ENCODE measurements around the gene KIF26B.
A peak's percentile ranks its signal among the peaks of the same experiment; 100 is the strongest.

Gene KIF26B

DNA sequence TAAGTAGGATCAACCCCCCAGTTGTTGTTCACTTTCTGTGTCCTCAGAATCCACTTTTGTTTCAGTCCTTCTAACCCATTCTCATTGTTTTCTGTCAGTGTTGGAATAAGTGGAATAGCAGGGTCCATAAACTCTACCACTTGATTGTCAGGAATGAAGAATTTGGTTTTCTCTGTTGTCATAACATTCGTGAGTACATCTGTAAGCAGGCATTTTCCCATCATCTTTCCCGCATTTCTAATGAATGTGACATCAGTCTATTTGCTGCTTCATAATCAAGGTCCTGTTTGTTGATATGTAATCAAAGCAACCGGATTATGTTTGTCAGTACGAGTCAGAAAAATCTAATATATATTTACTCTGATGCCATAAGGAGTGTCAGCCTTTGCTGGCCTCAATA is 147.1 kb downstream of the KIF26B start:
- H3K4me3 ChIP-seq (replicated peaks in 1 of 2; ENCODE audit: low read depth in 2 of 2, low read length in 2 of 2), result no peak overlapping the region
- peak; percentile 36 to 37 for DNase-seq (ENCODE audit: low read depth in 2 of 2)
- TF ChIP-seq, protein P1, sequence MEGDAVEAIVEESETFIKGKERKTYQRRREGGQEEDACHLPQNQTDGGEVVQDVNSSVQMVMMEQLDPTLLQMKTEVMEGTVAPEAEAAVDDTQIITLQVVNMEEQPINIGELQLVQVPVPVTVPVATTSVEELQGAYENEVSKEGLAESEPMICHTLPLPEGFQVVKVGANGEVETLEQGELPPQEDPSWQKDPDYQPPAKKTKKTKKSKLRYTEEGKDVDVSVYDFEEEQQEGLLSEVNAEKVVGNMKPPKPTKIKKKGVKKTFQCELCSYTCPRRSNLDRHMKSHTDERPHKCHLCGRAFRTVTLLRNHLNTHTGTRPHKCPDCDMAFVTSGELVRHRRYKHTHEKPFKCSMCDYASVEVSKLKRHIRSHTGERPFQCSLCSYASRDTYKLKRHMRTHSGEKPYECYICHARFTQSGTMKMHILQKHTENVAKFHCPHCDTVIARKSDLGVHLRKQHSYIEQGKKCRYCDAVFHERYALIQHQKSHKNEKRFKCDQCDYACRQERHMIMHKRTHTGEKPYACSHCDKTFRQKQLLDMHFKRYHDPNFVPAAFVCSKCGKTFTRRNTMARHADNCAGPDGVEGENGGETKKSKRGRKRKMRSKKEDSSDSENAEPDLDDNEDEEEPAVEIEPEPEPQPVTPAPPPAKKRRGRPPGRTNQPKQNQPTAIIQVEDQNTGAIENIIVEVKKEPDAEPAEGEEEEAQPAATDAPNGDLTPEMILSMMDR (IDR thresholded peaks at IDR 0.05; ENCODE audit: low read depth, low read length), result no peak

DNA sequence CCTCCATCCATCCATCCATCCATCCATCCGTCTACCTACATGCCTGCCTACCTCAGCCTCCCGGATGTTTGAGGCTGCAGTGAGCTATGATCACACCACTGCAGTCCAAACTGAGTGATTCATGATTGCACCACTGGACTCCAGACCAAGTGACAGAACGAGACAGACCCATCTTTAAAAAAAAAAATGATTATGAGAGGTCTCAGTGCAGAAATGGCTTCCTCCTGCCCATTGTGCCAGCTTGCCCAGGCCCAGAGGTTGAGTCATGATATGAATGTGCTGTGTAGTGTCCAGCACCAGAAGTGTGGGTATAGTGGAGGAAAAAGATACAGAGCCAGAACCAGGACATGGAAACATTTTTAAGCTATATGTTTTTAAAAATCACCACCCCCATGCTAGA is 149.9 kb downstream of the KIF26B start:
- peak in 1 of 2 donors; percentile 45 for DNase-seq (ENCODE audit: low read depth in 2 of 2)
- TF ChIP-seq, protein P1 (IDR thresholded peaks at IDR 0.05; ENCODE audit: low read depth, low read length), result no peak
- H3K4me3 ChIP-seq (replicated peaks in 1 of 2; ENCODE audit: low read depth in 2 of 2, low read length in 2 of 2), result no peak overlapping the region

- no peak overlapping the region for H3K4me3 ChIP-seq (replicated peaks in 1 of 2; ENCODE audit: low read depth in 2 of 2, low read length in 2 of 2)
- TF ChIP-seq, protein P1 (IDR thresholded peaks at IDR 0.05; ENCODE audit: low read depth, low read length), result no peak
- no peak for DNase-seq (ENCODE audit: low read depth in 2 of 2)
Measured at GRCh38 chr1:245306020-245306419, 151.2 kb downstream of the KIF26B start.

DNA sequence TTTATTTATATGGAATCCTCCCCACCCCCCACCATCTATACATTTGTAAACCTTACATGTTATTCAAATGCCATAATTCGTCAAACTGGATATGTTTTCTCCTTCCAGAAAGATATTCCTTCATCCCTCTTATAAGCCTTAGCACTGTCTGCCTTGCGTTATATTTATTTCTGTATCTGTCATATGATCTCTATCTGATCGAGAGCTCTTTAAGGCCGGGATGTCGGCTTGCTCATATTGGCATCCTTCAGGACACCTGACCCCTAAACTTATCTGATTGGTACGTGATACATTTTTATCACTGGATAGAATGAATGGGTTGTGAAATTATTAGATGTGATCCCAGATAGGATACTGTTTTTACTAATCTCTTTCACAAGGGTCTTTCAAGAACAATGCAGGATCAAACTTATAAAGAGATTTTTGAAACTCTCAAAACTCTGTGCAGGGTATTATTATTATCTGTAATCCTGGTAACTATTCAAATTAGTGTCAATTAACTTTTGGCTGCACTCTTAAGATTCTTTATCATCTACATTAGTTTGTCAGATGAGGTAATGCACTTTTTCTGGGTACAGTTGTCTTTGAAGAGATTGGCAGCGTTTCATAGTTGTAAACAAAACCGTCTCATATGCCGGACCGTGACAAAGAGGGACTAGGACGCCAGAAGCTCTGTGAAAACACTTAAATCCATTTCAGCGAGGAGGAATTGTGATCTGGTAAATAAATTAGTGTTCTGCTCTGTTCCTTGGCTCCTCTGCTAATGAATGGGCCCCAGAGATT is 152.0 kb downstream of the KIF26B start:
- TF ChIP-seq, protein P1 (IDR thresholded peaks at IDR 0.05; ENCODE audit: low read depth, low read length), result no peak
- no peak for DNase-seq (ENCODE audit: low read depth in 2 of 2)
- H3K4me3 ChIP-seq (replicated peaks in 1 of 2; ENCODE audit: low read depth in 2 of 2, low read length in 2 of 2), result no peak overlapping the region

GRCh38 chr1:245310571-245311531 is 156.1 kb downstream of the KIF26B start:
- peak; percentile 56 to 61 for DNase-seq (ENCODE audit: low read depth in 2 of 2)
- H3K4me3 ChIP-seq (replicated peaks in 1 of 2; ENCODE audit: low read depth in 2 of 2, low read length in 2 of 2), result peak overlapping the region in 1 of 2 donors; percentile 30
- TF ChIP-seq, protein P1 (IDR thresholded peaks at IDR 0.05; ENCODE audit: low read depth, low read length), result no peak

GRCh38 chr1:245311887-245312536 is 157.2 kb downstream of the KIF26B start:
- no peak overlapping the region for H3K4me3 ChIP-seq (replicated peaks in 1 of 2; ENCODE audit: low read depth in 2 of 2, low read length in 2 of 2)
- no peak for DNase-seq (ENCODE audit: low read depth in 2 of 2)
- TF ChIP-seq, protein P1 (IDR thresholded peaks at IDR 0.05; ENCODE audit: low read depth, low read length), result no peak
